GM19455 (cell line): ENCODE data around the gene MOXD1.
"Not testable (repeated sequence)": the region's sequence is repeated elsewhere in the genome, so short reads cannot be mapped to it uniquely, and the experiment has no call there.

ENCODE experiments used
- ATAC-seq: cut with Tn5 transposase; IDR thresholded peaks from one replicate; pipeline ENCODE4 v1.9.1; 2021; ENCODE audit not compliant: unreplicated experiment

Gene MOXD1

GRCh38 chr6:132354517-132355167 is 46.6 kb downstream of the MOXD1 start:
- ATAC-seq: no peak

GRCh38 chr6:132351986-132352385 is 49.3 kb downstream of the MOXD1 start:
- not testable (repeated sequence) for ATAC-seq

GRCh38 chr6:132348231-132348630 is 53.0 kb downstream of the MOXD1 start:
- ATAC-seq: no peak

- no peak for ATAC-seq
These were observed 56.5 kb downstream of the MOXD1 start for GRCh38 chr6:132344811-132345210.

GRCh38 chr6:132341646-132342045 is 59.6 kb downstream of the MOXD1 start:
- no peak for ATAC-seq

- ATAC-seq: no peak
These were observed 66.8 kb downstream of the MOXD1 start for GRCh38 chr6:132334521-132334885.

GRCh38 chr6:132333639-132334520 is 67.4 kb downstream of the MOXD1 start:
- no peak for ATAC-seq

- ATAC-seq: no peak
These were observed 70.5 kb downstream of the MOXD1 start for GRCh38 chr6:132330759-132331158.

GRCh38 chr6:132322398-132322797 is 78.9 kb downstream of the MOXD1 start:
- ATAC-seq: no peak

GRCh38 chr6:132320007-132320406 is 81.3 kb downstream of the MOXD1 start:
- ATAC-seq: no peak

GRCh38 chr6:132316970-132317369 is 84.3 kb downstream of the MOXD1 start:
- ATAC-seq: no peak

- ATAC-seq: no peak
These were observed 86.8 kb downstream of the MOXD1 start for GRCh38 chr6:132314432-132314831.

GRCh38 chr6:132310921-132311320 is 90.4 kb downstream of the MOXD1 start:
- ATAC-seq: no peak

GRCh38 chr6:132310151-132310550 is 91.1 kb downstream of the MOXD1 start:
- ATAC-seq: not testable (repeated sequence)

GRCh38 chr6:132304891-132305305 is 96.4 kb downstream of the MOXD1 start:
- ATAC-seq: no peak

- peak; percentile 86 for ATAC-seq
These were observed 100.8 kb downstream of the MOXD1 start for GRCh38 chr6:132300323-132300949.

GRCh38 chr6:132298344-132298949 is 102.8 kb downstream of the MOXD1 start:
- no peak for ATAC-seq

GRCh38 chr6:132289756-132290155 is 111.5 kb downstream of the MOXD1 start:
- no peak for ATAC-seq

- ATAC-seq: no peak
These were observed 114.2 kb downstream of the MOXD1 start for GRCh38 chr6:132287101-132287500.

- no peak for ATAC-seq
These were observed 114.8 kb downstream of the MOXD1 start for GRCh38 chr6:132286298-132287019.
